Naive thymus-derived CD8-positive, alpha-beta T cell (primary cell): Measurements from ENCODE around the gene RTBDN. TPM values are rescaled to one million over a fixed set of nuclear protein-coding genes. Genes with fewer than 3 reads are reported as not detected.
A peak's percentile ranks its signal among the peaks of the same experiment; 100 is the strongest.
"Not testable (repeated sequence)": the region's sequence is repeated elsewhere in the genome, so short reads cannot be mapped to it uniquely, and the experiment has no call there.

Experiments
- ATAC-seq, 2 donors: fragments of 150-1000 bp; cut with Tn5 transposase in 1 of 2; sonication (Bioruptor Pico), chemical (Tn5 transposase) in 1 of 2; 1 replicate in 1 of 2; 2 replicates in 1 of 2; pipeline ENCODE4 v1.10.0; 2021; ENCODE audit warnings: mild to moderate bottlenecking in 2 of 2, moderate library complexity in 2 of 2
- POLR2A ChIA-PET: fragments of 350-600 bp; sonication (Branson Sonifier 250); formaldehyde crosslinking; loops from one replicate; lab custom pipeline; 2021; ENCODE audit warnings: antibody characterized with exemption; lab: Charles Lee
- DNase-seq, 10 donors: peaks; one replicate each; pipeline versions ENCODE4 v3.0.0 to v3.0.0-alpha.2; 2020 to 2022
- H3K27ac Mint-ChIP-seq, 10 donors: one replicate each; pipeline ENCODE4 v1.8.0; 2020 to 2022; ENCODE audit warnings: mild to moderate bottlenecking in 10 of 10, mixed read lengths in 10 of 10, moderate library complexity in 4 of 10, inconsistent platforms in 1 of 10
- H3K27me3 Mint-ChIP-seq, 5 donors: one replicate each; pipeline ENCODE4 v1.8.0; 2021 to 2022; ENCODE audit warnings: mixed read lengths in 5 of 5
- H3K36me3 Mint-ChIP-seq, 3 donors: one replicate each; pipeline ENCODE4 v1.8.0; 2020 to 2022; ENCODE audit warnings: mixed read lengths in 3 of 3, mild to moderate bottlenecking in 2 of 3, inconsistent platforms in 1 of 3
- H3K4me1 Mint-ChIP-seq, 4 donors: one replicate each; pipeline ENCODE4 v1.8.0; 2021 to 2022; ENCODE audit warnings: mixed read lengths in 4 of 4
- H3K4me3 Mint-ChIP-seq, 10 donors: one replicate each; pipeline ENCODE4 v1.8.0; 2020 to 2022; ENCODE audit warnings: mild to moderate bottlenecking in 10 of 10, mixed read lengths in 10 of 10, moderate library complexity in 6 of 10, inconsistent platforms in 1 of 10
- H3K9me3 Mint-ChIP-seq, 9 donors: one replicate each; pipeline ENCODE4 v1.8.0; 2020 to 2022; ENCODE audit warnings: mixed read lengths in 9 of 9, mild to moderate bottlenecking in 3 of 9, inconsistent platforms in 1 of 9, moderate library complexity in 1 of 9
- polyA plus RNA-seq, 3 donors: library from polyadenylated mRNA; unstranded; fragments of 300-500 nt; fragmentation: Illumina TruSeq; gene quantifications; one replicate each; pipeline ENCODE4 v1.2.3, GENCODE V29; 2021
- total RNA-seq, 8 experiments: library from RNA in 2 of 8; stranded (reverse) in 2 of 8; gene quantifications; one replicate each; pipeline ENCODE4 v1.2.3 and lab custom pipeline; 2021 to 2026

RTBDN gene
- total and polyA plus RNA-seq, 5 experiments from 2014 or later: not detected

DNA sequence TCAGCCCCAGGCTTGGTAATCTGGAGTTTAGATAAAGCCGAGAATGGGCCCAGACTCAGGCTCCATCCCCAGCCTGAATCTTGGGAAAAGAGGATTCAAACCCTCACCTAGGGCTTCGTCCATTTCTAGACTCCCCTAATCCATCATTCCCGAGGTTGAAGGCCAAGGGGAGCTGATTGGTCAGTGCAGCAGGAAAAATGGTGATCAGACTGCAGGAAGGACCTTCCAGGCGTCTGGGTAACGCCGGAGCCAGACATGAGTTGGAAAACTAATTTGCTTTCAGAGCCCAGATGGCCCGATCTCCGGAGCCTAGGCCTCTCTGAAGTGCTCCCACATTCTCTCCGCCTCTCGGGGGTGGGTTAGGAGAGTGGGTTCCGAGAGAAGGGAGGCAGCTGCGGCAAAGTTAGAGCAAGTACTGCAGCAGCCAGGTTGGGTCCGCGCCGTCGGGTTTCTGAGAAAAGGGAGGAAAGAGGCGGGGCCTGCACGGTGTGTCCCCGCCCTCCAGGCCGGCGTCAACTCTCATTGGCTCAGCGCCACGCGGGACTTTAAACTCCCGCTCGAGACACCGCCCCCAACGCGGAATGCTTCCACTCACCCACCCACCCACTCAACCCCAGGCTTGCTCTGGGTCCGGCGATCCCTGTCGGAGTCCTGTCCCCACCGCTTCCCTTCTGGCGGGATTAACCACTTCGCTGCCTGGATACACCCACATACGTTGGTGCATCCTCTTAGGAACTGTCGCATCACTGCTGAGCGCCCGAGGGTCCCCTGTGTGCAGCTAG lies 788 bp upstream of the RTBDN start:
- peak in 1 of 2 donors; percentile 40 for ATAC-seq
- Mint-ChIP-seq H3K27me3 (peaks cover 60 to 91% (median 69%) of the 10 kb centered on the region in 5 donors), H3K4me1 (peaks cover 23 to 51% (median 39%) of the 10 kb centered on the region in 4 donors), H3K4me3 (peak overlapping the region in 8 of 10 donors; percentile 20 to 79 (median 60)), H3K9me3 (peaks cover 0 to 8% (median 2%) of the 10 kb centered on the region in 9 donors), H3K36me3 (peaks cover 2 to 15% (median 3%) of the 10 kb centered on the region in 3 donors), H3K27ac (peak overlapping the region in 1 of 10 donors; percentile 45)
- POLR2A ChIA-PET: interaction anchor here (0.6 kb wide), 1 partner anchor 99 kb away, joined by 3 read pairs; no protein-coding TSS in a partner anchor
- DNase-seq: peak in 5 of 10 donors; percentile 27 to 67 (median 44)

GRCh38 chr19:12833738-12834565 lies 427 bp downstream of the RTBDN start:
- Mint-ChIP-seq H3K4me1 (peaks cover 18 to 40% (median 30%) of the 10 kb centered on the region in 4 donors), H3K4me3 (peak overlapping the region; percentile 19 to 79 (median 60)), H3K9me3 (peaks cover 0 to 8% (median 2%) of the 10 kb centered on the region in 9 donors), H3K27ac (peak overlapping the region in 1 of 10 donors; percentile 73), H3K27me3 (peaks cover 53 to 91% (median 69%) of the 10 kb centered on the region in 5 donors), H3K36me3 (peaks cover 2 to 15% (median 3%) of the 10 kb centered on the region in 3 donors)
- peak in 2 of 10 donors; percentile 23 to 66 for DNase-seq
- peak in 1 of 2 donors; percentile 23 for ATAC-seq
- POLR2A ChIA-PET: interaction anchor here (0.6 kb wide), 1 partner anchor 13 kb away, joined by 4 read pairs; no protein-coding TSS in a partner anchor

- Mint-ChIP-seq H3K36me3 (peaks cover 2 to 15% (median 3%) of the 10 kb centered on the region in 3 donors), H3K4me3 (peak overlapping the region in 9 of 10 donors; percentile 30 to 68 (median 57)), H3K9me3 (peaks cover 0 to 8% (median 2%) of the 10 kb centered on the region in 9 donors), H3K27ac (peak overlapping the region in 1 of 10 donors; percentile 98), H3K27me3 (peaks cover 53 to 91% (median 75%) of the 10 kb centered on the region in 5 donors), H3K4me1 (peaks cover 18 to 39% (median 25%) of the 10 kb centered on the region in 4 donors)
- POLR2A ChIA-PET: no interaction called here
- DNase-seq (no peak), ATAC-seq (no peak)
Observed at GRCh38 chr19:12833418-12833737, 1.0 kb downstream of the RTBDN start.

GRCh38 chr19:12828494-12828893 lies 5.9 kb downstream of the RTBDN start:
- DNase-seq (no peak), ATAC-seq (peak; percentile 19 to 44)
- Mint-ChIP-seq H3K4me3 (no peak overlapping the region), H3K36me3 (peaks cover 2 to 15% (median 6%) of the 10 kb centered on the region in 3 donors), H3K4me1 (peaks cover 17 to 31% (median 27%) of the 10 kb centered on the region in 4 donors), H3K9me3 (peaks cover 0 to 6% (median 2%) of the 10 kb centered on the region in 9 donors), H3K27me3 (peaks cover 46 to 90% (median 64%) of the 10 kb centered on the region in 5 donors), H3K27ac (no peak overlapping the region)
- POLR2A ChIA-PET: no interaction called here

- H3K4me1 Mint-ChIP-seq: peaks cover 5 to 12% (median 11%) of the 10 kb centered on the region in 4 donors
- ATAC-seq (peak in 1 of 2 donors; percentile 39), DNase-seq (no peak)
- H3K4me3 Mint-ChIP-seq: peak overlapping the region in 6 of 10 donors; percentile 0 to 44 (median 22)
- peaks cover 0 to 4% (median 0%) of the 10 kb centered on the region in 9 donors for H3K9me3 Mint-ChIP-seq
- H3K27me3 Mint-ChIP-seq: peaks cover 25 to 63% (median 43%) of the 10 kb centered on the region in 5 donors
- H3K27ac Mint-ChIP-seq: peak overlapping the region in 1 of 10 donors; percentile 49
- POLR2A ChIA-PET: interaction anchor here (0.7 kb wide), 1 partner anchor 65 kb away, joined by 4 read pairs; the partner anchor contains the start of gene GCDH
- peaks cover 2 to 4% (median 3%) of the 10 kb centered on the region in 3 donors for H3K36me3 Mint-ChIP-seq
Observed at GRCh38 chr19:12825254-12826131, 8.9 kb downstream of the RTBDN start.

GRCh38 chr19:12821761-12822160 lies 12.6 kb downstream of the RTBDN start:
- POLR2A ChIA-PET: no interaction called here
- peaks cover 2 to 4% (median 3%) of the 10 kb centered on the region in 3 donors for H3K36me3 Mint-ChIP-seq
- ATAC-seq (no peak), DNase-seq (no peak)
- H3K27me3 Mint-ChIP-seq: peaks cover 12 to 28% (median 21%) of the 10 kb centered on the region in 5 donors
- H3K4me3 Mint-ChIP-seq: no peak overlapping the region
- peaks cover 5 to 12% (median 10%) of the 10 kb centered on the region in 4 donors for H3K4me1 Mint-ChIP-seq
- H3K27ac Mint-ChIP-seq: no peak overlapping the region
- peaks cover 0 to 4% (median 0%) of the 10 kb centered on the region in 9 donors for H3K9me3 Mint-ChIP-seq

- H3K27me3 Mint-ChIP-seq, ATAC-seq, H3K9me3 Mint-ChIP-seq, H3K4me1 Mint-ChIP-seq, H3K4me3 Mint-ChIP-seq, DNase-seq: not testable (repeated sequence)
- Mint-ChIP-seq H3K36me3 (peaks cover 4 to 22% (median 6%) of the 10 kb centered on the region in 3 donors), H3K27ac (peak overlapping the region in 1 of 10 donors; percentile 34)
- POLR2A ChIA-PET: interaction anchor here (0.5 kb wide), 1 partner anchor 10 kb away, joined by 6 read pairs; no protein-coding TSS in a partner anchor
Observed at GRCh38 chr19:12817810-12818209, 16.6 kb downstream of the RTBDN start.

GRCh38 chr19:12817188-12817587 lies 17.2 kb downstream of the RTBDN start:
- H3K27me3 Mint-ChIP-seq, POLR2A ChIA-PET, H3K27ac Mint-ChIP-seq: not testable (repeated sequence)

GRCh38 chr19:12815088-12815487 lies 19.3 kb downstream of the RTBDN start:
- Mint-ChIP-seq H3K4me1 (no peaks in the 10 kb centered on the region), H3K27me3 (no peaks in the 10 kb centered on the region), H3K4me3 (no peak overlapping the region), H3K9me3 (no peaks in the 10 kb centered on the region), H3K36me3 (peaks cover 0 to 30% (median 4%) of the 10 kb centered on the region in 3 donors), H3K27ac (no peak overlapping the region)
- POLR2A ChIA-PET: interaction anchor here (0.6 to 0.8 kb wide), 3 partner anchors 15 to 132 kb away, joined by 3 to 4 read pairs (median 3); no protein-coding TSS in a partner anchor
- no peak for ATAC-seq
- no peak for DNase-seq

More at GRCh38 chr19:12817188-12817587, 17.2 kb downstream of the RTBDN start:
- not testable (repeated sequence) for ATAC-seq, DNase-seq, H3K4me3 Mint-ChIP-seq, H3K4me1 Mint-ChIP-seq, H3K9me3 Mint-ChIP-seq
- peaks cover 4 to 26% (median 6%) of the 10 kb centered on the region in 3 donors for H3K36me3 Mint-ChIP-seq

- Mint-ChIP-seq H3K27me3 (no peaks in the 10 kb centered on the region), H3K27ac (peak within 1 kb of the TSS; percentile 80 to 95 (median 90)), H3K36me3 (peaks cover 0 to 15% (median 0%) of the 10 kb centered on the region in 3 donors), H3K4me1 (peaks cover 13 to 22% (median 21%) of the 10 kb centered on the region in 4 donors), H3K4me3 (peak within 1 kb of the TSS; percentile 85 to 97 (median 93)), H3K9me3 (no peaks in the 10 kb centered on the region)
- POLR2A ChIA-PET: interaction anchor here (0.8 to 2.2 kb wide), 8 partner anchors 10 to 108 kb away, joined by 3 to 22 read pairs (median 5); partner anchors contain the start of genes GET3, HOOK2 and JUNB
- peak; percentile 76 to 88 (median 83) for DNase-seq
- ATAC-seq: peak; percentile 89 to 90
Observed at GRCh38 chr19:12806242-12807081, 27.9 kb downstream of the RTBDN start, which contains the start of gene RNASEH2A. RNASEH2A (plus strand) TSS chr19:12806584; CDS start chr19:12806674, 90 bp downstream.
